Liver (tissue), 3 donors: ENCODE results near the gene CNIH3.

Experiments used
- EGR1 ChIP-seq, 2 donors: IDR thresholded peaks; 2 replicates each; pipeline ENCODE4 v1.6.1; 2016 to 2018; ENCODE audit warnings: antibody characterized with exemption in 2 of 2, low read depth in 2 of 2
- FOXA1 ChIP-seq: IDR thresholded peaks from 2 replicates; pipeline ENCODE4 v1.6.1; 2016; ENCODE audit warnings: antibody characterized with exemption
- JUND ChIP-seq, 2 donors: IDR thresholded peaks; 2 replicates each; pipeline ENCODE4 v1.6.1; 2016; ENCODE audit warnings: antibody characterized with exemption in 2 of 2
- MAX ChIP-seq: IDR thresholded peaks from 2 replicates; pipeline ENCODE4 v1.6.1; 2016; ENCODE audit warnings: antibody characterized with exemption
- NR2F2 ChIP-seq: IDR thresholded peaks from 2 replicates; pipeline ENCODE4 v1.6.1; 2016; ENCODE audit warnings: antibody characterized with exemption
- RAD21 ChIP-seq, 2 donors: IDR thresholded peaks; 2 replicates each; pipeline ENCODE4 v1.6.1; 2016; ENCODE audit warnings: antibody characterized with exemption in 2 of 2, mild to moderate bottlenecking in 2 of 2
- RXRA ChIP-seq, 2 donors: IDR thresholded peaks; 2 replicates each; pipeline ENCODE4 v1.6.1; 2017 to 2018; ENCODE audit warnings: antibody characterized with exemption in 2 of 2, mild to moderate bottlenecking in 1 of 2
- SP1 ChIP-seq: IDR thresholded peaks from 2 replicates; pipeline ENCODE4 v1.6.1; 2018; ENCODE audit warnings: antibody characterized with exemption, mild to moderate bottlenecking
- TAF1 ChIP-seq: conservative IDR thresholded peaks from 2 replicates; pipeline ENCODE4 v1.6.1; 2016; ENCODE audit warnings: antibody characterized with exemption, mild to moderate bottlenecking
- YY1 ChIP-seq: IDR thresholded peaks from 2 replicates; pipeline ENCODE4 v1.6.1; 2016; ENCODE audit warnings: antibody characterized with exemption, mild to moderate bottlenecking
- ZBTB33 ChIP-seq: IDR thresholded peaks from 2 replicates; pipeline ENCODE4 v1.6.1; 2016; ENCODE audit warnings: antibody characterized with exemption
- TF ChIP-seq, protein P1 (sequence below): fragments of 150-350 bp; IDR thresholded peaks from 2 replicates; pipeline ENCODE4 v1.5.1; 2017; ENCODE audit warnings: improper control_type of control experiment, low read depth, low read length; ENCODE audit not compliant: missing input control
- TF ChIP-seq, protein P2 (sequence below): IDR thresholded peaks from 2 replicates; pipeline ENCODE4 v1.6.1; 2016; ENCODE audit warnings: antibody characterized with exemption, mild to moderate bottlenecking
- donor health status: healthy.
- donor health status: healthy.

GRCh38 chr1:224644553-224645154, 28.5 kb downstream of the CNIH3 start:
- TF ChIP-seq JUND (IDR thresholded peaks at IDR 0.05) (no peak), ZBTB33 (no peak), YY1 (no peak), TAF1 (no peak), NR2F2 (peak; percentile 33), RAD21 (IDR thresholded peaks at IDR 0.05) (peak; percentile 87 to 93), RXRA (IDR thresholded peaks at IDR 0.05) (no peak), EGR1 (IDR thresholded peaks at IDR 0.05; ENCODE audit: low read depth in 2 of 2) (no peak), SP1 (no peak), MAX (no peak), FOXA1 (no peak)
- TF ChIP-seq, protein P1, sequence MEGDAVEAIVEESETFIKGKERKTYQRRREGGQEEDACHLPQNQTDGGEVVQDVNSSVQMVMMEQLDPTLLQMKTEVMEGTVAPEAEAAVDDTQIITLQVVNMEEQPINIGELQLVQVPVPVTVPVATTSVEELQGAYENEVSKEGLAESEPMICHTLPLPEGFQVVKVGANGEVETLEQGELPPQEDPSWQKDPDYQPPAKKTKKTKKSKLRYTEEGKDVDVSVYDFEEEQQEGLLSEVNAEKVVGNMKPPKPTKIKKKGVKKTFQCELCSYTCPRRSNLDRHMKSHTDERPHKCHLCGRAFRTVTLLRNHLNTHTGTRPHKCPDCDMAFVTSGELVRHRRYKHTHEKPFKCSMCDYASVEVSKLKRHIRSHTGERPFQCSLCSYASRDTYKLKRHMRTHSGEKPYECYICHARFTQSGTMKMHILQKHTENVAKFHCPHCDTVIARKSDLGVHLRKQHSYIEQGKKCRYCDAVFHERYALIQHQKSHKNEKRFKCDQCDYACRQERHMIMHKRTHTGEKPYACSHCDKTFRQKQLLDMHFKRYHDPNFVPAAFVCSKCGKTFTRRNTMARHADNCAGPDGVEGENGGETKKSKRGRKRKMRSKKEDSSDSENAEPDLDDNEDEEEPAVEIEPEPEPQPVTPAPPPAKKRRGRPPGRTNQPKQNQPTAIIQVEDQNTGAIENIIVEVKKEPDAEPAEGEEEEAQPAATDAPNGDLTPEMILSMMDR, result peak; percentile 88
- TF ChIP-seq, protein P2, sequence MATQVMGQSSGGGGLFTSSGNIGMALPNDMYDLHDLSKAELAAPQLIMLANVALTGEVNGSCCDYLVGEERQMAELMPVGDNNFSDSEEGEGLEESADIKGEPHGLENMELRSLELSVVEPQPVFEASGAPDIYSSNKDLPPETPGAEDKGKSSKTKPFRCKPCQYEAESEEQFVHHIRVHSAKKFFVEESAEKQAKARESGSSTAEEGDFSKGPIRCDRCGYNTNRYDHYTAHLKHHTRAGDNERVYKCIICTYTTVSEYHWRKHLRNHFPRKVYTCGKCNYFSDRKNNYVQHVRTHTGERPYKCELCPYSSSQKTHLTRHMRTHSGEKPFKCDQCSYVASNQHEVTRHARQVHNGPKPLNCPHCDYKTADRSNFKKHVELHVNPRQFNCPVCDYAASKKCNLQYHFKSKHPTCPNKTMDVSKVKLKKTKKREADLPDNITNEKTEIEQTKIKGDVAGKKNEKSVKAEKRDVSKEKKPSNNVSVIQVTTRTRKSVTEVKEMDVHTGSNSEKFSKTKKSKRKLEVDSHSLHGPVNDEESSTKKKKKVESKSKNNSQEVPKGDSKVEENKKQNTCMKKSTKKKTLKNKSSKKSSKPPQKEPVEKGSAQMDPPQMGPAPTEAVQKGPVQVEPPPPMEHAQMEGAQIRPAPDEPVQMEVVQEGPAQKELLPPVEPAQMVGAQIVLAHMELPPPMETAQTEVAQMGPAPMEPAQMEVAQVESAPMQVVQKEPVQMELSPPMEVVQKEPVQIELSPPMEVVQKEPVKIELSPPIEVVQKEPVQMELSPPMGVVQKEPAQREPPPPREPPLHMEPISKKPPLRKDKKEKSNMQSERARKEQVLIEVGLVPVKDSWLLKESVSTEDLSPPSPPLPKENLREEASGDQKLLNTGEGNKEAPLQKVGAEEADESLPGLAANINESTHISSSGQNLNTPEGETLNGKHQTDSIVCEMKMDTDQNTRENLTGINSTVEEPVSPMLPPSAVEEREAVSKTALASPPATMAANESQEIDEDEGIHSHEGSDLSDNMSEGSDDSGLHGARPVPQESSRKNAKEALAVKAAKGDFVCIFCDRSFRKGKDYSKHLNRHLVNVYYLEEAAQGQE, result no peak
